Suppressor macrophage treated with lipopolysaccharide for 4 hours (primary cell): ENCODE measurements around the gene TNNC2.
"Not testable (repeated sequence)": the region's sequence is repeated elsewhere in the genome, so short reads cannot be mapped to it uniquely, and the experiment has no call there.

ENCODE experiments used
- DNase-seq: peaks from one replicate; pipeline ENCODE4 v3.0.0-alpha.2; 2020

Gene TNNC2

DNA sequence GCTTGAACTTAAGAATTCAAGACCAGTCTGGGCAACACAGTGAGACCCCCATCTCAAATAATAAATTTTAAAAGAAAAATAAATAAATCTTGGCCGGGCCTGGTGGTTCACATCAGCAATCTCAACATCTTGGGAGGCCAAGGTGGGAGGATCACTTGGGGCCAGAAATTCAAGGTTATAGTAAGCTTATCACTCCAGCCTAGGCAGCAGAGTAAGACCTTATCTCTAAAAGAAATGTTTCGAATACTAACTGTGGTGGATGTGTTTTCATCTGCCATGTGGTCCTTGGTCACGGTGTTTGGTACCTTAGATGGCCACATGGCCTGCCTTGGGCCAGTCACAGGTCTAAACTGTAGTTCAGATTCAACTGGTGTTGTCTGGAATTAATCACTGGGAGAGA is 8.9 kb downstream of the TNNC2 start:
- no peak for DNase-seq

DNA sequence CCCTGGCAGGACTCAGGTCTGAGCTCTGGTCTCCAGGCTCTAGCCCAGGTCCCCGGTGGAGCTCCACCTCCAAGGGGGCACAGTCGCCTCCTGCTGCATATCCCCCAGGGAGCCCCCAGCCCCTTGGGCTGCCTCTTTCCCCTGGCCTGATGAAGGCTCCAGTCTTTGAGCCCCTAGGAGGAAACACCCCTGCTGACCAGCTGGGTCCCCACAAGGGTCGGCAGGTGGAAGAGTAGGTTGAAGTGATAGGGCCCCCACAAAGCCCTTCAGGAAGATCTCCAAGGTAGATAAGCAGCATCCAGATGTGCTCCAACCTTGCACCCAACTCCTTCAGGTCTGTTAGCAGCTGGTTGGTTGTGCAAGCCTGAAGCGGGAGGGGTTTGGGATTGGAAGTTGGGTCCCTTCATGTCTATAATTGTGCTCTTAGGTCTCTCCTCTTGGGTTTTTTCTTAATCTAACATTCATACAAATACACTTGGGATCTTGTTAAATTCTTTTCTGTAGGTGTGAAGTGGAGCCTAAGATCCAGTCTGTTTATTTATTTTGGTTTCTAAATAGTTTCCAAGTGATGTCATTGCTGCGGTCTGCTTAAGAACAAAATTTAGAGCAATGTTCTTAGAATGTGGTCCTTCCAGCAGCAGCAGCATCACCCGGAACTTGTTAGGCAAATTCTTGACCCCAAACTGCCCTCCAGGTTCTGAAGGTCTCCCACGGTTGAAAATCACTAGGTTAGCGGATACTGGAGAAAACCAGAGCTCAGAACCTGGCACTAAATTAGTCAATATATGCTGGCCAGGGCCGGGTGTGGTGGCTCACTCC is 9.5 kb downstream of the TNNC2 start:
- DNase-seq, result no peak

DNA sequence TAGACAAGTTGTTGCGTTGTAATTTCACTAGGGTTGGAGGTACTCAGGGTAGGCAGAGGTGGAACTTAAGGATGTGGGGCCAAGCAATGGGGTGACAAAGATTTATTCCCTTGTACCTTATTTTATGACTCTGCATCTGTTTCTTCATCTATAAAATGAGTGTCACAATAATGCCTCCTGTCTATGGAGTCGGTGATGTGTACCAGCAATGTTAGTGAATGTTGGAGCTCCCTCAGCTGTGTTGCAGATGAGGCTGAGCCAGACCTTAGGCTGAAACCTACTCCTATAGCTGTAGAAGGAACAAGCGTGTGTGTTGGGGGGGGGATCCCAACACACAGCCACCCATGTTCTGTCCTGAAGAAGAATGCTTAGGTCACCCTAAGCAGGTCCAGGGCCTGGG is 10.2 kb downstream of the TNNC2 start:
- no peak for DNase-seq

DNA sequence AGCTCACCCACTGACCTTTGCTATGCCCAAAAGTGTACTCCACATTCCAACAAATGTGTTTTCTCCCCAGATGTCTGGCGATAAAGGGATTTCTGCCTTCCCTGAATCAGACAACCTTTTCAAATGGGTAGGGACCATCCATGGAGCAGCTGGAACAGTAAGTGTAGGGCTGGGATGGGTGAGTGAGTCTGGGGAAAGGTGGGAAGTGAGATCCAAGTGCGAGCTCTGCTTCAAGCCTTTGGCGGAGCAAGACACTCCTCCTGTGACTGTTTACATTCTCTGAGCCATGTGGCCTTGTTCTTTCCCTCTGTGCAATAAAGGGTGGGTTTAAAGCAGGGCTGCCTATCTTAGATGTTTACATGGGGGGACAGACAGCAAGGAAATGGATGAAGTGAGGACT is 12.8 kb downstream of the TNNC2 start:
- no peak for DNase-seq

DNA sequence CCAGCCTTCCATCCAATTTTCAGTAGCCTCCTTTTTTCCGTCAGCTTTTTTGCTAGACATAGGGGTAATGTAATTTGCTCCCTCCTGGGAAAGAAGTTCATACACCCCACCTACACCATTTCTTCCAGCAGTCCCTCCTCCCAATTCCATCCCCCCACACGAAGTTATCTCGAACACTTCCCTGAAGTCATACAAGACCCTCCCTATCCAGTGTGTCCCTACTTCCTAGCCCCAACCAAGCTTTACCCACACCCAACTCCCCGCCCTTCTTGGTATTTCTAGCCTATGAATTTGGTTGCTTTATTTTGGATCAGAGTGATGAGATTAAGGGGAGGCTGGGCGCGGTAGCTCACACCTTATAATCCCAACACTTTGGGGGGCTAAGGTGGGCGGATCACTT is 13.6 kb downstream of the TNNC2 start:
- no peak for DNase-seq

DNA sequence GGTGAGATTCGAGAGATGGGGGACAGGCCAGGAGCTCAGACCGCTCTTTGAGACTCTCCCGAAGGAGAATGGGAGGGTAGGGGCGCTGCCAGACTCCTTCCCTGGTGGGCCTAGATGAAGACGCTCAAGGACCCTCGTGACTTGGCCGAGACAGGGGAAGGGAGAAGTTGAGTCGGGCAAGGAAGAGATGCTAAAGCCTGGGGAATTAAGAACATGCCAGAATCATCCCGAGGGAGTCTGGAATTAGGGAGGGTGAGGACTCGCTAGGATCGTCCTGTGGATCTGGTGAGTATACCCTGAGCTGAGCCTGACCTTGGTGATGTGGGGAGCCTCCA is 14.1 kb downstream of the TNNC2 start:
- DNase-seq, result no peak

DNA sequence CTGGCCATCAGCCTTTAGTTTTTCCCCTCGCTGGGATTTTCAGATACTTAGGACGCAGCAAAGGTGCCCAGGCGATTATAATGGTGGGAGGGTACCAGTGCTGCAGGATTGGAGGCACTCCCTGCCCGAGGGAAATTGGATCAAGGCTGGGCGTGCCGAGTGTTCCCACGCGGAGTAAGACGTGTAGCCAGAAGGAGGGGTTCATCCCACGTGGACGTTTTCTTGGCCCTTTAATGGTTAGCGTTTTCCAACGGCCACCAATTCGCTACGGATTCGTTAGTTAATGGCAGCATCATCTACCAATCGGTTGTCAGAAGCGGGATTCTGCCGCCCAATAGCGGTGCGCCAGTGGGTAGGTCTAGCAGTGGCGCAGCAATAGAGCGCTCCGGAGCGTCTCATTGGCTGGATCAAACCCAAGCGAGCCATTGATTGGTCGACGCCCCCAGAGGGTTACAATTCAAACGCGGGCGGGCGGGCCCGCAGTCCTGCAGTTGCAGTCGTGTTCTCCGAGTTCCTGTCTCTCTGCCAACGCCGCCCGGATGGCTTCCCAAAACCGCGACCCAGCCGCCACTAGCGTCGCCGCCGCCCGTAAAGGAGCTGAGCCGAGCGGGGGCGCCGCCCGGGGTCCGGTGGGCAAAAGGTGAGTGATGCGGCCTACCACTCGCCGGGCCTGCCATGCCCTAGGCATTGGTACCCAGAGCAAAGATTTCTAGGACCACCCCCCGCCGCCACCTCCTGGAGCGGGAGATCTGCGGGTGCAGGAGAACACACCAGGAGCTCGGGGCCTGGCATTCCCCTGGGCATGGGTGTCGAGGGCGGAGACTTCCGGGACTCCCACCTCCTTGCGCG is 14.7 kb downstream of the TNNC2 start, which contains the start of gene UBE2C:
TSS of gene UBE2C (plus strand) at position 488 of the 849 bp plus-strand sequence. CDS start at position 540, 52 bp downstream.
- DNase-seq, result peak; percentile 96

DNA sequence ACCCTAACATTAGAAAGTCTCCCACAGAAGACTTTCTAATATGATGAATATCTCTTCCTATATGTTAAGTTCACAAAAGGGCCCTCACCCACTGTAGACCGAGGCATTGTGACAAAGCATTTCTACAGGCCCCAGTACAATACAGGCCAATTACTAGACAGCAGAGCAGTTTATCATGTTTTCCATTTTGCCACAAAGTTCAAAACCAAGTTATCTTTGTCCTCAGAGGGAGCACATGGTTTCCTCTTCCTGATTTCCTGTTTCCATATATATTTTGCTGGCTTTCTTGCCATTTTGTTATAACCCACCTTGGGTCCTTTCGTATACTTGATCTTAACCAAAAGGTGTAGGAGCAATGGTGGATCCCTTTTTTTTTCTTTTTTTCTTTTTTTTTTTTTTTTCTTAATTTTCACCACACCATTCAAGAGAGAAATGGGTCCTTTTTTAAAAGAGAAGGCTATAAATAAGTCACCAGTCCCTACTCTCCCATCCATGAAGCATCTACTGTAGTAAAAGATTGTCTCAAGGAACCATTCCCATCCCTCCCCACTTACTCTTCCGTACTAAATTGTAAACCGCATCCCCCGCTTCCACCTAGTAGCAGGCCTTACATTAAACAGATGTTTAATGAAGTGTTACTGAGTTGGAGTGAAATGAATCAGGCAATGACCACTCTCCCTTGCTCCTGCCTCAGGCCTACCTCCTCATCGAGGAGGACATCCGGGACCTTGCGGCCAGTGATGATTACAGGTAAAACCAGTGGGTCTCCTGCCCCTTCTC is 16.7 kb downstream of the TNNC2 start:
- no peak for DNase-seq

DNA sequence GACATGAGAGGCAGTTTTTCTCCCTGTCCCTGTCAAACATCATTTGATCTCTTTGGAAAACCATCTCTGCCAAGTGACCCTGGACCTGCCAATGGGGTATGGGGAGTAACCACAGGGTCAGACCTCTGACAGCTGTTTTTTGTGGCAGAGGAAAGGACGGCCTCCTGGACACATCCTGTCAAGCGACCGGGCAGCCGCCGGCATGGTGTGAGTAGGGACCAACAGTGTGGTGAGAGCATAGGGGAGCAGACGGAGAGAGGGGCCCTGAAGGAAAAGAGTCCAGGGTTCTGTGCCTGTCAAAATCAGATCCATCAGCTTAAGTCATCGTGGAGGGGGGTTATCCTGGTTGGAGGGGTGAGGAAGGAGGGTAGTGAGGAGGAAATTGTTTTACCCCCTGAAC is 25.3 kb downstream of the TNNC2 start:
- DNase-seq, result no peak

DNA sequence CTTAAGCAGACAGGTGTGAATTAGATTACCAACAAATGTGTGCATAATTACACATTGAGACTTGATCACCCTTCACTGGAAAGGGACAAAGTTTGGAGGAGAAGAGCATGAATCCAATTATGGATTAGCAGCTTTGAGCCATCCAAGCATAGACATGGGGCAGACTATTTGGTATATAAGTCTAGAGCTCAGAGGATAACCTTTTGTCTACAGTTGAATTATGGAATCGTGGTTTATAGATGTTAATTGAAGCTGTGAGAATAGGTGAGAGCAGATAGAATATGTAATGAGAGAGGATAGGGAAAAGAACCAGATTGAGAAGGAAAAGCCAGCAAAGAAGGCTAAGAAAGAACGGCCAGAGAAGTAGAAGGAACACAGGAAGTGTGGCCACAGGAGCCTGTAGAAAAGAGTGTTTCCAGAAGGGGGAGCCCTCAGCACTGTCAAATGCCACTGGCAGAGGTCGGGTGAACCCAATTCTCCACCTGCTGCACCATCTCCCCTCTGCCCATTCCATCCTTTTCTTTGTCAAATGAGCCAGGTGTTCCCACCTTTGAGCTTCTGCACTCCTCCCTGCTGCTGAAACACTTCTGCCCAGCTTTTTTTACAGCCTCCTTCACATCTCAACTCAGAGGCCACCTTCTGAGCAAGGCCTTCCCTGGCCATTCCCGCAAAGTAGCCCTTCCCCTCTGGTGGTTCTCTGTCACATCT is 28.0 kb downstream of the TNNC2 start:
- peak; percentile 69 for DNase-seq

DNA sequence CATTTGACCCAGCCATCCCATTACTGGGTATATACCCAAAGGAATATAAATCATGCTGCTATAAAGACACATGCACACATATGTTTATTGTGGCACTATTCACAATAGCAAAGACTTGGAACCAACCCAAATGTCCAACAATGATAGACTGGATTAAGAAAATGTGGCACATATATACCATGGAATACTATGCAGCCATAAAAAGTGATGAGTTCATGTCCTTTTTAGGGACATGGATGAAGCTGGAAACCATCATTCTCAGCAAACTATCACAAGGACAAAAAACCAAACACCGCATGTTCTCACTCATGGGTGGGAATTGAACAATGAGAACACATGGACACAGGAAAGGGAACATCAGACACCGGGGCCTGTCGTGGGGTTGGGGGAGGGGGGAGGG is 29.2 kb downstream of the TNNC2 start:
- not testable (repeated sequence) for DNase-seq

DNA sequence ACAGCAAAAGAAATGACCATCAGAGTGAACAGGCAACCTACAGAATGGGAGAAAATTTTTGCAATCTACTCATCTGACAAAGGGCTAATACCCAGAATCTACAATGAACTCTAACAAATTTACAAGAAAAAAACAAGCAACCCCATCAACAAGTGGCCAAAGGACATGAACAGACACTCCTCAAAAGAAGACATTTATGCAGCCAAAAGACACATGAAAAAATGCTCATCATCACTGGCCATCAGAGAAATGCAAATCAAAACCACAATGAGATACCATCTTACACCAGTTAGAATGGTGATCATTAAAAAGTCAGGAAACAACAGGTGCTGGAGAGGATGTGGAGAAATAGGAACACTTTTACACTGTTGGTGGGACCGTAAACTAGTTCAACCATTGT is 29.6 kb downstream of the TNNC2 start:
- not testable (repeated sequence) for DNase-seq

DNA sequence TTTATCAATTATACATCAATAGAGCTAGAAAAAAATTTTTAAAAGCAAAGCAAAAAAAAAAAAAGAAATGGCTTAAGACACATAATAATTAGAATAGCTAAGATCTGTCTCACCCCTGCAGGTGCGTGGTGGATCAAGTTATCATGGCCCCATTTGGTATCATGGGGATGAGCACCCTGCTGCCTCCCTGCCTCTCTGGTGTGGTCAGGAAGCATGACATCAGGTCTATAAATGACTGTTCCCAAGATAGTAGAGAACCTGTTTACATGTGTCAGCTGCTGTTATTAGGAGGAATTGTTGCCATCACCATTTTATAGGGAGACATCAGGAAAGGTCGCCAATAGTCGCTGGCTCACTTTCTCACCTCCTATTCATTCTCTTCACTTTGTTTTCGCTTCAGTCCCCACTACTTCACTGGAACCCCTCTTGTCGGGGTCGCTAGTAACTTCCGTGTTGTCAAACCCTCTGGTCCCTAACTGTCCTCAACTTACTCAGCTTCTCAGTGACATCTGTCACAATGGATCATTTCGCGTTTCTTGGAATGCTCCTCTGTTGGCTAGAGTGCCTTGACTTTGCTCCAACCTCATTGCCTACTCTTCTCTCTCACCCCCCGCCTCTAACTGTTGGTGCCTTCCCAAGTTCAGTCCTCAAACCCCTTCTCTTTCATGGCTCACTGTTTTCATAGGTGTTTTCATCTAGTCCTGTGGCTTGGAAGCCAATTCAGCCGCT is 30.6 kb downstream of the TNNC2 start:
- DNase-seq, result no peak

DNA sequence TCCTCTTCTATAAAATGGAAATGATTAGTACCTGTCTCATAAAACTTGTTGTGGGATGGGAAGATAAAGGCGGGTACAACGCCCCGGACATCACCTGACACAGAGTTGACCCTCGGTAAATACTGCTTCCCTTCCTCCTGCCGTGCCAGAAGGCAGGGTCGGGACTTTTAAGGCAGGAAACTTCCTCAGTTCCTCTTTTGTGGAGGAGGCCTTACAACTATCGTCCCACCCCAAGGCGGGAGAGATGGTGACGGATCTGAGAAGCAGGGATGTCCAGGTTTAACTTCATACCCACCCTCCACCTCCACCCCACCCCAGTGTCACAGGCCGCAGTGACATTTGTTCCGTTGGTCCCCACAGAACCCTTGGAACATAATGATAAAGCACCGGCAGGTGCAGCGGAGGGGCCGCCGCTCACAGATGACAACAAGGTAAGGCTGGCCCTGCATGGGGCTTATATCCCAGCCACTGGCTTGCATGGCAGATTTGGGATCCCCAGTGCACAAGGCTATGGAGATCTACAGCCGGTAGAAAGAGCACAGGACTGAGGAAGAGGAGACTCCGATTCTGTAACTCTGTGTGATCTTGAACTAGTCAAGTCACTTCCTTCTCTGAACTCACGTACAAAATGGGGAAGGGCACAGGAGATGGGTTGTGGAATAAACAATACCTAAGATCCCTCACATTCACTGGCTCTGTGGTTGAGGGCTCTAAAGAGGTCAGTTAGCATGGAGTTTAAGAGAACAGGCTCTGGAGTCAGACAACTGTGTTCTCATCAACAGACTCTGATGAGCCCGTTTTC is 34.6 kb downstream of the TNNC2 start:
- DNase-seq, result peak; percentile 73

DNA sequence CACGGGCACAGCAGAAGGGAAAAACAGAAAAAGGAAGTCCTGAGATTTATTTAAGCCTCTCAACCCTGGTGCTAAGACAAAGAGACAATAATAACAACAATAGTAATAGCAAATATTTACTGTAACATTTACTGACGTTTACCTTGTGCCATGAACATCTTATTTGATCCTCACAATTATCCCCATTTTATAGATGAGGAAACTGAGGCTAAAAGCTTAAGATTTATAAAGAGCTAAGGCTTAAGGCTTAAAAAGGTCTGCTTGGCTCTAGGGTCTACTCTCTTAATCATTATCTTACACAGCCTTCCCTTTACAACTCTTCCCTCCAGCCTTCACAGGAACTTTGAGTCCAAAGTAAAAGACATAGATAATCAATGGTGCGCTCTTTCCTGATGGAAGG is 38.8 kb downstream of the TNNC2 start:
- no peak for DNase-seq

DNA sequence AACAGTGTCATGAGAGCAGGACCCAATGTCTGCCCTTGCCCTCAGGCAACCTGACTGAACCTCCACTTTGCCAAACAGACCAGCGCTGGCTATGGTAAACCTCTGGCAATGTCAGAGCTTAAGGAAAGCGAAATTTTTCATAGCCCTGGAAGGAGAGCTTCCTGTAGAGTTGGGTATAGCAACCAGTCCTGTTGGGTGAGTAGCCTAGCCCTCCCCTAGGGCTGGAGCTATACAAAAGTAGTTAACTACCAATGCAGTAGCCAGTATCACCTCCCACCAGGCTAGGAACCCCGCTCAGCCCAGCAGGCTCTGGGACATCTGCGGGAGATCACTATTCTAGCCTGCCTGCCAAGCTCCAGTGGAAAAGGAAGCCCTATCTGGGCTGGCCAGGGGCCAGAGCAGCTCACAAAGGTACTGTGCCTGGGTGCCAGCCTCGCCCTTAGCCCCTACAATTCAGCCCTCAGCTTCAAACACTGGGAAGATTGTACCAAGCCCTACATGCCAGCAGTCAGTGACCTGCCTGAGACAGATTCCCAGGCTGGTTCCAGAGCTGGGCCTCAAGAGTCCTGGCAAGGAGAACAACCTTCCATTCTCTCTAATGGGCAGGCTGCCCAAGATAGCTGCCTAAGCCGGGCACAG is 43.3 kb downstream of the TNNC2 start:
- no peak for DNase-seq

DNA sequence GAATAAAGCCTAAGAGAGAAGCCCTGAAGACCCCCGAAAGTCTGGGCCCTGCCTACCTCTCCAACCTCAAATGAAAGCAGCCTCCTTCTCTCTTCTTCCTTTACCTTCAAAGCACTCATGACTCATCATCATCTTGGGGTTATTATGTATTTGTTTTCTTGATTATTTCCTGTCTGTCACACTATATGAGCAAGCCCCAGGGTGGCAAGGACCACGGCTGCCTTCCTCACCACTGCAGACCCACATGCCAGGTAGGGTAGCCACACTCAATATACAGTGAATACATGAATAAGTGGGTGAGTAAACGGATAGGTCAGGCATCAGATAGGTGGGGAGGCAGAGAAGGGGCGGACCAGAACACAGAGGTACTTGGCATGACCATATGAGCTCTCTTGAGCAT is 44.2 kb downstream of the TNNC2 start:
- no peak for DNase-seq

DNA sequence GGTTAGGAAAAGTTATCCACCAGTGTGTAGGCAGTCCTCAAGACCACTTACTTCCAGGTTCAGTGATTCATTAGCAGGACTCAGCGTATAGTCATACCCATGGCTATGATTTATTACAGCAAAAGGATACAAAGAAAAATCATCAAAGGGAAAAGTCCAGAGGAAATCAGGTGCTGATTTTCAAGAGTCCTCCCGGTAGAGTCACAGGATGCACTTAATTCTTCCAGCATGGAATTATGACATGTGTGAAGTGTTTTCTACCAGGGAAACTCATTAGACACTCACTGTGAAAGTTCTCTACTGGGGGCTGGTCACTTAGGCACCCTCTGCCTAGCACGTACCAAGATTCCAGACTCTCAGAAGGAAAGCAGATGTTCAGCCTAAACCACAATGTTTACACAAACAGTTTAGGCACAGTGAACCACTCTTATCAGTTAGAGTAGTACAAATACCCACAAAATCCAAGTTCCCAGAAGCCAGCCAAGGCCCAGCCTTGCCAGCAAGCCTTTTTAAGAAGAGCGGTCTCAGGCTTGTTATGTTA is 45.7 kb downstream of the TNNC2 start:
- DNase-seq, result no peak

DNA sequence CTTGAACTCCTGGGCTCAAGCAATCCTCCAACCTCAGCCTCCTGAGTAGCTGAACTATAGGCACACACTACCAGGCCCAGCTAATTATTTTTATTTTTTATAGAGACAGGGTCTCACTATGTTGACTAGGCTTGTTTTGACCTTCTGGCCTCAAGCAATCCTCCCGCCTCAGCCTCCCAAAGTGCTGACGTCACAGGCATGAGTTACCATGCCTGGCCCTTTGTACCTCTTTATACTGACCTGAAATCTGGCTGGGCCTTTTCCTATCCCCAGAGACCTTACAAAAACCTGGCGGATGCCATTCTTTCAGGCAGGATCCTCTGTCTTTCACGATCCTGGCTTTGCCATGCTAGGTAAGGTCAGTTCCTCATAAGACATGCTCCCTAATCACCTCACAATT is 47.0 kb downstream of the TNNC2 start:
- DNase-seq, result no peak
